Ovary (tissue), 3 donors: Measurements from ENCODE around the gene AK9.

Source experiments
- POLR2A ChIP-seq: fragments of 450-650 bp; IDR thresholded peaks from one replicate; pipeline ENCODE4 v1.6.1; 2017; ENCODE audit warnings: antibody characterized with exemption, mild to moderate bottlenecking, moderate library complexity
- TF ChIP-seq, protein P1 (sequence below), 3 donors: fragments of 450-650 bp in 2 of 3; fragments of 200-600 bp in 1 of 3; IDR thresholded peaks; one replicate each; pipeline versions ENCODE4 v1.5.1 to v1.8.0; 2016 to 2022; ENCODE audit warnings: antibody characterized with exemption in 3 of 3, mild to moderate bottlenecking in 1 of 3
- donor health status: DM: no; HTN: no; CAD: no.

DNA sequence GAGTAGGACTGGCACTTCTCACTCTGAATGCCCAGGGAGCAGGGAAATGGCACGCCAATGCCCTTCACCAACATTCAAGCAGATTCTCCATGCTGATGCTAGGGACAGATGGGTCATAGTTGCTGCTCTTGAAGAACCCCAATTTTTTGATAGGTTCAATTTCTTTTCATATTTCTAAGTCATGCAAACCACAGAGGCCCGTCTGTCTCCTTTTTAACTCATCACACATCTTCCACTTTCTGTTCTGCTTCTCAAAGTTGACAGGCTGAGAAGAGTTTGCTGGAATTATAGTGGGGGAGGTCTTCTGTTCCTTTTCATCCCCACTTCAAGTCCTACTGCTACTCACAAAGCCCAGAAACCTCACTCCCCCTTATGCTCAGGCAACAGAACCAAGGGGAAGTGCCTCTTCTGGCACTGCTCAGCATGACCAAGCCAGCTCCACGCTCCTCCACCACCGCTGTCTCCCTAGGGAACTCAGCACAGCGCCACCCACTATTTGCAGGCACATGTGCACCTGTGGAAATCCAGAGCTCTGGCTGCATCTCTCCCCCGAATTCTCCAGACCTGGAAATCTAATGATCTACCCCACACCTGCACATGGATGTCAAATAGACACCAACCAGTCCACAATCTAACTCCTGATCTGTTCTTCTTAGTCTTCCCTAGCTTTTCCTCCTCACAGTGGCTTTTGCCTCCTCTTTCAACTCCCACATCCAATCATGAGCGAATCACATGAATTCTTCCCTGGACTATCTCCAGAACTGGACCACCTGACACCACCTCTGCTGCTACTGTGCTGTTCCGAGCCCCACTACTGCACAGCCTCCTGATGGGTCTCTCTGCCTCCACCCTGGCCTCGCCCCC lies 218.6 kb downstream of the AK9 start:
- TF ChIP-seq, protein P1, sequence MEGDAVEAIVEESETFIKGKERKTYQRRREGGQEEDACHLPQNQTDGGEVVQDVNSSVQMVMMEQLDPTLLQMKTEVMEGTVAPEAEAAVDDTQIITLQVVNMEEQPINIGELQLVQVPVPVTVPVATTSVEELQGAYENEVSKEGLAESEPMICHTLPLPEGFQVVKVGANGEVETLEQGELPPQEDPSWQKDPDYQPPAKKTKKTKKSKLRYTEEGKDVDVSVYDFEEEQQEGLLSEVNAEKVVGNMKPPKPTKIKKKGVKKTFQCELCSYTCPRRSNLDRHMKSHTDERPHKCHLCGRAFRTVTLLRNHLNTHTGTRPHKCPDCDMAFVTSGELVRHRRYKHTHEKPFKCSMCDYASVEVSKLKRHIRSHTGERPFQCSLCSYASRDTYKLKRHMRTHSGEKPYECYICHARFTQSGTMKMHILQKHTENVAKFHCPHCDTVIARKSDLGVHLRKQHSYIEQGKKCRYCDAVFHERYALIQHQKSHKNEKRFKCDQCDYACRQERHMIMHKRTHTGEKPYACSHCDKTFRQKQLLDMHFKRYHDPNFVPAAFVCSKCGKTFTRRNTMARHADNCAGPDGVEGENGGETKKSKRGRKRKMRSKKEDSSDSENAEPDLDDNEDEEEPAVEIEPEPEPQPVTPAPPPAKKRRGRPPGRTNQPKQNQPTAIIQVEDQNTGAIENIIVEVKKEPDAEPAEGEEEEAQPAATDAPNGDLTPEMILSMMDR (IDR thresholded peaks at IDR 0.05) = no peak
- TF ChIP-seq POLR2A = no peak
